Liver (tissue), 4 donors: ENCODE data around the gene PFDN6. TPM values are rescaled to one million over a fixed set of nuclear protein-coding genes. Genes with fewer than 3 reads are reported as not detected.

Experiments
- polyA plus RNA-seq, 2 donors: library from polyadenylated mRNA; stranded (reverse) in 1 of 2; unstranded in 1 of 2; fragments of 200-250 nt in 1 of 2; fragments of >200 nt in 1 of 2; fragmentation: Nextera tagmentation in 1 of 2; extraction: Ambion mirVana in 1 of 2; gene quantifications; one replicate each; pipeline versions ENCODE4 v1.2.1 to v1.2.3, GENCODE V29; 2013 to 2015
- total RNA-seq, 2 donors: library from RNA; depleted of rRNA; stranded (reverse); fragments of >200 nt; gene quantifications; one replicate each; pipeline ENCODE4 v1.2.3, GENCODE V29; 2014
- donor health status: healthy.
- donor health status: healthy.
- donor health status: healthy.

Gene PFDN6
- total and polyA plus RNA-seq, 4 donors: 6.5 to 60.1 (median 17.4) TPM

Other genes with a start within 250 kb of the PFDN6 start
- gene HLA-DPA1, start 216.0 kb upstream of the PFDN6 start, total RNA-seq: 10 to 100 TPM; 27.3 to 31.2 TPM
- gene HLA-DPA1, start 216.0 kb upstream of the PFDN6 start, polyA plus RNA-seq: 10 to 100 TPM; 12.0 to 49.3 TPM
- gene HLA-DPB1, start 213.6 kb upstream of the PFDN6 start, total RNA-seq: 10 to 100 TPM; 23.4 to 24.5 TPM
- 10 to 100 TPM; 15.5 to 37.8 TPM for gene HLA-DPB1, start 213.6 kb upstream of the PFDN6 start, polyA plus RNA-seq
- gene COL11A2, start 97.1 kb upstream of the PFDN6 start, total RNA-seq: under 1 TPM; 0.19 to 0.59 TPM
- gene COL11A2, start 97.1 kb upstream of the PFDN6 start, polyA plus RNA-seq: under 1 TPM; 0.15 to 0.36 TPM
- gene RXRB, start 88.9 kb upstream of the PFDN6 start, total RNA-seq: 10 to 100 TPM in 1 of 2 donors, 1 to 10 TPM in 1; 9.5 to 19.4 TPM
- gene RXRB, start 88.9 kb upstream of the PFDN6 start, polyA plus RNA-seq: 10 to 100 TPM in 1 of 2 donors, 1 to 10 TPM in 1; 7.7 to 13.9 TPM
- 100 to 1,000 TPM in 1 of 2 donors, 10 to 100 TPM in 1; 45.0 to 112 TPM for gene SLC39A7, start 88.7 kb upstream of the PFDN6 start, total RNA-seq
- gene SLC39A7, start 88.7 kb upstream of the PFDN6 start, polyA plus RNA-seq: 10 to 100 TPM in 1 of 2 donors, 1 to 10 TPM in 1; 8.9 to 97.3 TPM
- gene HSD17B8, start 84.9 kb upstream of the PFDN6 start, total RNA-seq: 10 to 100 TPM; 24.5 to 31.2 TPM
- 10 to 100 TPM; 43.7 to 52.3 TPM for gene HSD17B8, start 84.9 kb upstream of the PFDN6 start, polyA plus RNA-seq
- 10 to 100 TPM; 11.5 to 19.7 TPM for gene RING1, start 81.1 kb upstream of the PFDN6 start, total RNA-seq
- gene RING1, start 81.1 kb upstream of the PFDN6 start, polyA plus RNA-seq: 10 to 100 TPM in 1 of 2 donors, 1 to 10 TPM in 1; 4.4 to 18.4 TPM
- 10 to 100 TPM; 21.3 to 33.4 TPM for gene VPS52, start 17.7 kb upstream of the PFDN6 start, total RNA-seq
- gene VPS52, start 17.7 kb upstream of the PFDN6 start, polyA plus RNA-seq: 10 to 100 TPM; 23.1 to 27.5 TPM
- gene RPS18, start 17.5 kb upstream of the PFDN6 start, total RNA-seq: 1,000 to 10,000 TPM in 1 of 2 donors, 100 to 1,000 TPM in 1; 742 to 1,432 TPM
- gene RPS18, start 17.5 kb upstream of the PFDN6 start, polyA plus RNA-seq: 1,000 to 10,000 TPM in 1 of 2 donors, 100 to 1,000 TPM in 1; 812 to 1,309 TPM
- gene B3GALT4, start 12.5 kb upstream of the PFDN6 start, total RNA-seq: 1 to 10 TPM; 1.5 to 2.2 TPM
- gene B3GALT4, start 12.5 kb upstream of the PFDN6 start, polyA plus RNA-seq: 1 to 10 TPM; 1.5 to 2.7 TPM
- 10 to 100 TPM; 17.9 to 28.3 TPM for gene WDR46, start 362 bp upstream of the PFDN6 start, total RNA-seq
- gene WDR46, start 362 bp upstream of the PFDN6 start, polyA plus RNA-seq: 10 to 100 TPM; 23.0 to 30.2 TPM
- 10 to 100 TPM; 16.7 to 17.8 TPM for gene RGL2, start 9.3 kb downstream of the PFDN6 start, total RNA-seq
- 10 to 100 TPM; 16.8 to 22.8 TPM for gene RGL2, start 9.3 kb downstream of the PFDN6 start, polyA plus RNA-seq
- 10 to 100 TPM; 52.7 to 74.0 TPM for gene TAPBP, start 24.5 kb downstream of the PFDN6 start, total RNA-seq
- 10 to 100 TPM; 47.9 to 49.3 TPM for gene TAPBP, start 24.5 kb downstream of the PFDN6 start, polyA plus RNA-seq
- gene ZBTB22, start 28.1 kb downstream of the PFDN6 start, total RNA-seq: 1 to 10 TPM; 5.5 to 7.8 TPM
- gene ZBTB22, start 28.1 kb downstream of the PFDN6 start, polyA plus RNA-seq: 1 to 10 TPM; 1.6 to 3.9 TPM
- gene DAXX, start 33.4 kb downstream of the PFDN6 start, total RNA-seq: 10 to 100 TPM; 11.8 to 15.1 TPM
- 10 to 100 TPM; 12.9 to 13.1 TPM for gene DAXX, start 33.4 kb downstream of the PFDN6 start, polyA plus RNA-seq
- 10 to 100 TPM in 1 of 2 donors, under 1 TPM in 1; 0.08 to 30.0 TPM for gene KIFC1, start 102.2 kb downstream of the PFDN6 start, total RNA-seq
- gene KIFC1, start 102.2 kb downstream of the PFDN6 start, polyA plus RNA-seq: 1 to 10 TPM in 1 of 2 donors, under 1 TPM in 1; 0.29 to 2.2 TPM
- 10 to 100 TPM in 1 of 2 donors, 1 to 10 TPM in 1; 7.2 to 13.5 TPM for gene PHF1, start 121.4 kb downstream of the PFDN6 start, total RNA-seq
- gene PHF1, start 121.4 kb downstream of the PFDN6 start, polyA plus RNA-seq: 10 to 100 TPM in 1 of 2 donors, 1 to 10 TPM in 1; 9.9 to 13.1 TPM
- 10 to 100 TPM; 33.1 to 46.0 TPM for gene CUTA, start 128.5 kb downstream of the PFDN6 start, total RNA-seq
- gene CUTA, start 128.5 kb downstream of the PFDN6 start, polyA plus RNA-seq: 100 to 1,000 TPM; 140 to 164 TPM
- gene SYNGAP1, start 130.5 kb downstream of the PFDN6 start, total RNA-seq: 1 to 10 TPM; 1.1 to 1.8 TPM
- gene SYNGAP1, start 130.5 kb downstream of the PFDN6 start, polyA plus RNA-seq: 1 to 10 TPM in 1 of 2 donors, under 1 TPM in 1; 0.32 to 1.2 TPM
- 1 to 10 TPM; 1.6 to 3.4 TPM for gene ZBTB9, start 165.0 kb downstream of the PFDN6 start, total RNA-seq
- 1 to 10 TPM; 1.1 to 3.0 TPM for gene ZBTB9, start 165.0 kb downstream of the PFDN6 start, polyA plus RNA-seq